DND-41 (cell line): ENCODE data around the gene ANKRD35.
"Not testable (repeated sequence)": the region's sequence is repeated elsewhere in the genome, so short reads cannot be mapped to it uniquely, and the experiment has no call there.

ENCODE experiments used
- ATAC-seq: fragments of 200-7000 bp; cut with Tn5 transposase; 3 replicates; pipeline ENCODE4 v1.9.1; 2021; ENCODE audit warnings: low read depth; ENCODE audit not compliant: insufficient read depth
- DNase-seq: peaks from one replicate; pipeline ENCODE4 v3.0.0-alpha.2; 2020
- H2AFZ ChIP-seq: 2 replicates; pipeline ENCODE4 v1.6.0; 2012; ENCODE audit warnings: low read depth, low read length
- H3K27ac ChIP-seq: 2 replicates; pipeline ENCODE4 v1.5.1; 2012; ENCODE audit warnings: low read length, inconsistent platforms
- H3K27me3 ChIP-seq: fragments of 200-600 bp; sonication (generic); 2 replicates; pipeline ENCODE4 v1.6.0; 2012; ENCODE audit warnings: low read length, mild to moderate bottlenecking, inconsistent platforms; ENCODE audit not compliant: insufficient read depth, poor library complexity
- H3K36me3 ChIP-seq: 2 replicates; pipeline ENCODE4 v1.5.1; 2012; ENCODE audit warnings: low read length, inconsistent platforms; ENCODE audit not compliant: insufficient read depth
- H3K4me1 ChIP-seq: 2 replicates; pipeline ENCODE4 v1.5.1; 2012; ENCODE audit warnings: mild to moderate bottlenecking, low read length; ENCODE audit not compliant: insufficient read depth
- H3K4me2 ChIP-seq: 2 replicates; pipeline ENCODE4 v1.6.0; 2012; ENCODE audit warnings: mild to moderate bottlenecking, moderate library complexity, low read length, inconsistent platforms; ENCODE audit not compliant: insufficient read depth
- H3K4me3 ChIP-seq, 2 experiments: fragments of 200-600 bp in 1 of 2; shearing (Covaris generic) in 1 of 2; 2 replicates each; pipeline ENCODE4 v1.5.1; 2012 to 2016; ENCODE audit warnings: inconsistent platforms in 2 of 2, low read length in 2 of 2, mild to moderate bottlenecking in 2 of 2, low read depth in 1 of 2, moderate library complexity in 1 of 2
- H3K79me2 ChIP-seq: 2 replicates; pipeline ENCODE4 v1.6.0; 2012; ENCODE audit warnings: low read length, inconsistent platforms; ENCODE audit not compliant: insufficient read depth
- H3K9ac ChIP-seq: 2 replicates; pipeline ENCODE4 v1.6.0; 2012; ENCODE audit warnings: low read depth, mild to moderate bottlenecking, inconsistent platforms, low read length, moderate library complexity
- H3K9me3 ChIP-seq: 2 replicates; pipeline ENCODE4 v1.5.1; 2012; ENCODE audit warnings: low read length, moderate library complexity, mild to moderate bottlenecking, inconsistent platforms; ENCODE audit not compliant: insufficient read depth, severe bottlenecking
- H4K20me1 ChIP-seq: 2 replicates; pipeline ENCODE4 v1.6.0; 2012; ENCODE audit warnings: low read length; ENCODE audit not compliant: insufficient read depth
- CTCF ChIP-seq: IDR thresholded peaks from 2 replicates; pipeline ENCODE4 v1.5.1; 2012; ENCODE audit warnings: borderline replicate concordance, low read length, moderate library complexity, mild to moderate bottlenecking; ENCODE audit not compliant: poor library complexity, severe bottlenecking; ENCODE audit errors: extremely low read depth
- EZH2 ChIP-seq: IDR thresholded peaks from 3 replicates; pipeline ENCODE4 v1.6.1; 2012; ENCODE audit warnings: borderline replicate concordance, low read depth, mild to moderate bottlenecking, moderate library complexity, low read length, inconsistent platforms; ENCODE audit not compliant: severe bottlenecking

Gene ANKRD35

GRCh38 chr1:145885738-145886287 is at the start of gene ANKRD35:
Gene ANKRD35 (minus strand): TSS chr1:145885866. CDS start chr1:145885758, 108 bp downstream.
- peak; percentile 87 for DNase-seq
- Histone ChIP-seq H3K9me3 (no peaks in the 10 kb centered on the region), H3K27me3 (peaks cover 31% of the 10 kb centered on the region), H3K9ac (no peak within 1 kb of the TSS), H3K4me1 (peaks cover 14% of the 10 kb centered on the region), H3K4me3 (peak within 1 kb of the TSS; percentile 13 to 62; a peak in 3 of 4 replicates), H3K4me2 (peak within 1 kb of the TSS; percentile 76), H3K79me2 (no peaks in the 10 kb centered on the region), H3K36me3 (no peaks in the 10 kb centered on the region), H4K20me1 (no peaks in the 10 kb centered on the region), H3K27ac (no peak within 1 kb of the TSS), H2AFZ (peak within 1 kb of the TSS; percentile 62)
- TF ChIP-seq EZH2, result no peak
- TF ChIP-seq CTCF, result no peak
- peak; percentile 99 for ATAC-seq

GRCh38 chr1:145932522-145933009 is 46.9 kb upstream of the ANKRD35 start:
- Histone ChIP-seq H3K4me1 (peaks cover 14% of the 10 kb centered on the region), H3K36me3 (peaks cover 39% of the 10 kb centered on the region)
- not testable (repeated sequence) for H3K9me3 ChIP-seq, H2AFZ ChIP-seq, H3K27me3 ChIP-seq, H3K79me2 ChIP-seq, H4K20me1 ChIP-seq, H3K4me2 ChIP-seq, H3K4me3 ChIP-seq, ATAC-seq, H3K9ac ChIP-seq, DNase-seq, H3K27ac ChIP-seq

- H3K27me3 ChIP-seq, result no peaks in the 10 kb centered on the region
- H3K9me3 ChIP-seq, result no peaks in the 10 kb centered on the region
- peak overlapping the region; percentile 99 for H3K27ac ChIP-seq
- peak overlapping the region; percentile 76 for H2AFZ ChIP-seq
- peaks cover 25% of the 10 kb centered on the region for H3K79me2 ChIP-seq
- peak overlapping the region; percentile 97 for H3K9ac ChIP-seq
- TF ChIP-seq EZH2, result no peak
- H4K20me1 ChIP-seq, result peaks cover 3% of the 10 kb centered on the region; the same call in 1 of the 2 replicates
- H3K36me3 ChIP-seq, result peaks cover 29% of the 10 kb centered on the region
- peak overlapping the region; percentile 70 to 93 for H3K4me3 ChIP-seq
- peak; percentile 36 for DNase-seq
- H3K4me2 ChIP-seq, result peak overlapping the region; percentile 91
- ATAC-seq, result no peak
- peaks cover 25% of the 10 kb centered on the region for H3K4me1 ChIP-seq
These were observed 42.4 kb upstream of the ANKRD35 start for GRCh38 chr1:145927916-145928643.

GRCh38 chr1:145927063-145927886 is 41.6 kb upstream of the ANKRD35 start, which contains the start of gene RBM8A:
Gene RBM8A (minus strand): TSS chr1:145927484. CDS start chr1:145927426, 58 bp downstream.
- Histone ChIP-seq H3K4me2 (peak within 1 kb of the TSS; percentile 91), H3K9ac (peak within 1 kb of the TSS; percentile 97), H2AFZ (peak within 1 kb of the TSS; percentile 79), H3K36me3 (peaks cover 26% of the 10 kb centered on the region), H3K4me3 (peak within 1 kb of the TSS; percentile 70 to 93), H3K27ac (peak within 1 kb of the TSS; percentile 99), H3K79me2 (peaks cover 25% of the 10 kb centered on the region), H3K9me3 (no peaks in the 10 kb centered on the region), H3K4me1 (peaks cover 25% of the 10 kb centered on the region), H4K20me1 (peaks cover 3% of the 10 kb centered on the region; the same call in 1 of the 2 replicates), H3K27me3 (no peaks in the 10 kb centered on the region)
- DNase-seq (peak; percentile 98), ATAC-seq (peak; percentile 95)
- TF ChIP-seq EZH2, result no peak
- TF ChIP-seq CTCF, result peak; percentile 74
